NCI-H345 treated with DMSO at 0.1 percent for 48 hours (cell line): ENCODE results near the gene YBX2.
A peak's percentile ranks its signal among the peaks of the same experiment; 100 is the strongest.

Experiments
- DNase-seq: peaks from one replicate; lab custom pipeline; 2025; ENCODE audit not compliant: unreplicated experiment; lab: John Stamatoyannopoulos, UW

YBX2 gene

DNA sequence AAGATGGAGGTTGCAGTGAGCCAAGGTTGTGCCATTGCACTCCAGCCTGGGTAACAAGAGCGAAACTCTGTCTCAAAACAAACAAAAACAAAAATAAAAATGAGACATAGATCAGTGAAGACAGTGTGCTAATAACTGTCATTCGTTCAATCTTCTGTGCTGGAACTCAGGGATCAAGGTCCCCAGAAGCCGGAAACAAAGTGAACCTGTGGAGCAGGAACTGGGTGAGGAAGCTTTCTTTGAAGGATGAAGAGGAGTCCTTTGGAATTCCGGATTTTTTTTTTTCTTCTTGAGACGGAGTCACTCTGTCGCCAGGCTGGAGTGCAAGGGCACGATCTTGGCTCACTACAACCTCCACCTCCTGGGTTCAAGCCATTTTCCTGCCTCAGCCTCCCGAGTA is 15.0 kb downstream of the YBX2 start:
- no peak for DNase-seq

DNA sequence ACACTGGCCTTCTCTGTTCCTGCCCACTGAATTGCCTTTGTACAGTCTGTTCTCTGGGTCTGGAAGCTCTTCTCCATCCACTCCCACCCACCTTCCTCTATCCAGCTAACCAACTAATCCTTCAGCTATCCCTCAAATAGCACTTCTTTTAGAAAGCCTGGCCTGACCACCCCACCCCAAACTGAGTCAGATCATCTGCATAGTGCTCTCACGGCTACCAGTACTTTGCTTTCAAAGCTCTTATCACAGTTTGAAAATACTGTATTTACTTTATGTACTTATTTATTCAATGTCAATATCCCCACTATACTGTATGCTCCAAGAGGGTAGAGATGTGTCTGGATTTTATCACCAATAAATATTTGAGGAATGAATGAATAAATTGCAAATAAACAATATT is 27.7 kb downstream of the YBX2 start:
- no peak for DNase-seq

DNA sequence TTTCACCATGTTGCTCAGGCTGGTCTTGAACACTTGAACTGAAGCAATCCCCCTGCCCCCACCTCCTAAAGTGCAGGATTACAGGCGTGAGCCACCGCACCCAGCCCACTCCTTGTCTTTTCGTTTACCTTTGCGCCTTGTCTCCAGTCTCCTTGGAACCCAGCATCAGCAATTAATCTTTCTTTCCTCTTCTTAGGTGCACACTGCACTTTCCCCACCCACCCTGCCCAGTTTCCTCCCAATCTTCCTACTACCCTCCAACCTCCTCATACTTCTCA is 30.7 kb downstream of the YBX2 start:
- DNase-seq, result no peak

DNA sequence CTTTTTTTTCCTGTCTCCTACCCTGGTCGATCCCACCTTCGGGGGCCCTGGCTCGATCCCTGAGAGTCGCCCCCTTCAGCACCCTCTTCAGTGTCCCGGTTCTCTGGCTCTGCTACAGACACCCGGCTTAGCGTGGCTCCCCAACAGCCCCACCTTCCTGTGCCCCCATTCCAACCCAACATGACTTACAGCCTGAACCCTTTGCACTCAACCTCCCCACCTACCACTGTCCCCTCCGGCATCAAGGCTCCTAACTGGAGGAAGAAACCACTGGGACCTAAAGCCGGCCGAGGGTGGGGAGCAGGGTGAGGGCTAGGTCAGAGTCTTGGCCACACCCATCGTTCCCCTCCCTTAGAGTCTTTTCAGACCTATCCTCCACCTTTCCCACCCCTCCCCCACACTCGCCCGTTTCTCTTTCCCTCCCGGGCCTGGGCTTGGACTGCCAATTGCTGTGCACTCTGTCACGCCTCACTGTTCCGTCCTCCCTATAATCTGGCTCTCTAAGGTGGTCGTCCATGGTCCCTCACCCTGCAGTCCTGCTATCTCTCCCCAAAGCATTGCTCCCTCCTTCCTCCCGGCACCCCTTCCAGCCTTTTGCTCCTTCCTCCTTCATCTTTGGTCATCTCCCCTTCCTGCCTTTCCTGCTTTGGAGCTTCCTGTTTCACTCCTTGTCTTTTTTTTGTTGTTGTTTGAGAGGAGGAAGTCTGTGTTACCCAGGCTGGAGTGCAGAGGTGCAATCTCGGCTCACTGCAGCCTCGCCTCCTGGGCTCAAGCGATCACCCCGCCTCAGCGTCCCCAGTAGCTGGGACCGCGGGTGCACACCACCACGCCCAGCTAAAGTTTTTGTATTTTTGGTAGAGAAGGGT is 31.3 kb downstream of the YBX2 start:
- DNase-seq, result no peak

DNA sequence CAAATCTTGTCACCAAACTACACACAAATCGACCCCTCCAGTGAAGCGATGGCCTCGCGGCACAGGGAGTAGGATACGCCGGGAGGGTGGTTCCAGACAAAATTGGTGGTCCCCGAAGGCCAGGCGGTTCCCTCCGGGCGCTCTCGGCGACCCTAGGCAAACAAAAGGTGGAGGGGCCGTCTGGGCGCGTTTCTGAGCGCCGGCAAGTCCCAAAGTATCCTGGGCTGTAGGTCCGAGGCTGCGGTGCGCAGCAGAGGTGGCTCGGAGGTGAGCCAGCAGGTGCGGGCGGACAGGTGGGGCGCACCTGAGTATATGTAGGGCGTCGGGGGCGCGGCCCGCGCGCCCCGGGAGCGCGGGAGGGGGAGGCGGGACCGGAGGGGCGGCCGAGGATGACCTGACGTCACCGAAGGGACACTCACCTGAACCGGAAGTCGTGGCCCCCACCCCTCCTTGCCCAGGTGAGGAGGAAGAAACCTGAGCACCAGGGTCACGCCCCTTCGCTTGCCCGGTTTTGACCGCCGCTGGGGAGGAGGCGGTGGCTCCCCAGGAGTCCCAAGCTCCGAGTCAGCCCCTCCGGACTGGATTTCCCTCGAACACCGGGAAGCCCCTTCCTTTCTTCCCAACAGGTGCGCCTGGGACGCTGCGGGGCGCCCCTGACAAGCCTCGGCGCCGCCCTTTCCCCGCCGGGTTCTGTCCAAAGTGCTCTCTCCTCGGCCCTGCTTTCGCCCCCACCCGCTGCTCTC is 32.1 kb downstream of the YBX2 start, which contains the start of gene CLDN7:
CLDN7 (minus strand) TSS at position 287 of the 743 bp plus-strand sequence. CDS start 435 bp downstream, outside the sequence.
- DNase-seq, result peak; percentile 59

DNA sequence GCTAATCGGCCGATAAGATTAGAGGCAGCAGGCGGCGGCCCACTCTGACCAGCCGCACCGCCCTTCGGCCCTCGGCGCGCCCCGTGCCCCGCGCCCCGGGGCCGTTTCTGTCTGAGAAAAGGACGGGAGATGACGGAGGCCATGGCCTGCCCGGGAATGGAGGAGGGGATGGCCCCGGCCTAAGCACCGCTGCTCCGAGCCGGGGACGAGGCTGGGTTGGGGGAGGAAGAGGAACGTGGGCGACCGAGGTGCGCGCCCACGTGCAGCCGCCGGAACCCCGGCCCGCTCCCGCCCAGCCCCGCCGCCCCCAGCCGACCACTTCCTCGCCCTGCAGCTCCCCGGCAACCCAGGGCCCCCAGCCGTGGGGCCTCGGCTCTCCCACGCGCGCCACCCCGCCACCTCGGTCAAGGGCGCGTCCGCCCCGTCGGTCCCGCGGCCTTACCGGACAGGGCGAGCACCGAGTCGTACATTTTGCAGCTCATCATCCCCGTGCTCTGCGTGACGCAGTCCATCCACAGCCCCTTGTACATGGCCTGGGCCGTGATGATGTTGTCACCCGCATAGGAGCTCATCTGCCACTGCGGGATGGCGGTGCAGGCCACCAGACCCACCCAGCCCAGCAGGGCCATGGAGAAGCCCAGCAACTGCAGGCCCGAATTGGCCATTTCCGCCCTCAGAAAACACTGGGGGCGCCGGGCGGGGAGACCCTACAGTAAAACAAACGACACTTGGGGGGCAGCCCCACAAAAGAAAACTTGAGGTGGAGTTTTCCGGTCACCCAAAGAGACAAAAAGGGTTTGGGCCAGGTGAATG is 32.9 kb downstream of the YBX2 start:
- DNase-seq, result no peak

DNA sequence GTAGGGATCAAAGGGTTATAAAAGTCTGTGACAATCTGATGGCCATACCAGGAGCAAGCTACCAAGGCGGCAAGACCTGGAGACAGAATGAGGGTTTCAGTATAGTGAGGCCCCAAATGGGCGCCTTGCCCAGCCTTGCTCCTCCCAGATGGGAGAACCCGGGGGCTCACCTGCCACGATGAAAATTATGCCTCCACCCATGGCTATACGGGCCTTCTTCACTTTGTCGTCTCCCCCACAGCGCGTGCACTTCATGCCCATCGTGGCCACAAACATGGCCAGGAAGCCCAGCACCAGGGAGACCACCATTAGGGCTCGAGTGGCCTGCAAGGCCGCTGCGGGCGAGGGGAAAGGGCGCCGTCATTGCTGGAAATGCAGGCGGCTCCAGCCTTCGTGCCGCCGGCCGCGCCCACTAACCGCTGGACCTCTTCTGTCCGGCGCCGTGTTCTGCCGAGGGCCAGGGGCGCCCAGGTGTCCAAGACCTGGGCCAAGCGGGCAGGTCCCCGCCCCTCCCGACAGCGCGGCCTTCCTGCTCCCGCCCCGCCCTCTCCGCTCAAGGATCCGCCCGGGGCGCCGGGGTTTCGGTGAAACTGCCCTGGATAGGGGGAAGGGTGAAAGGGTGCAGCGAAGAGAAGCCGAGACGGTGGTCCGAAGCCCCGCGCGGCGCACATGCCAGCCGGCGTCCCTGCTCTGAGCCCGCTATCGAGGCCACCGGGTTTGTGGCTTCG is 33.6 kb downstream of the YBX2 start:
- DNase-seq, result no peak

DNA sequence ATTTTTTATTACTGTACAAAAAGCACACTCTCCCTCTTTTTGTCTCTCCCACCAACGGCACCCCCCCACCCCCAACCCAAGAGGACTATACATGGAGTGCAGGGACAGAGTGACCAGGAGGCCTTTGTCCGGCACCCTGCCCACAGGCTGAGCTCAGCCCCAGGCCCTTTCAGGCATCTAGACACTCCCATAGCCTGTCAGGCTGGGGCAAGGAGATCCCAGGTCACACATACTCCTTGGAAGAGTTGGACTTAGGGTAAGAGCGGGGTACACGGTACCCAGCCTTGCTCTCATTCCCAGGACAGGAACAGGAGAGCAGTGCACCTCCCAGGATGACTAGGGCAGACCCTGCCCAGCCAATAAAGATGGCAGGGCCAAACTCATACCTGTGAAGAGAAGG is 34.3 kb downstream of the YBX2 start:
- DNase-seq, result no peak

DNA sequence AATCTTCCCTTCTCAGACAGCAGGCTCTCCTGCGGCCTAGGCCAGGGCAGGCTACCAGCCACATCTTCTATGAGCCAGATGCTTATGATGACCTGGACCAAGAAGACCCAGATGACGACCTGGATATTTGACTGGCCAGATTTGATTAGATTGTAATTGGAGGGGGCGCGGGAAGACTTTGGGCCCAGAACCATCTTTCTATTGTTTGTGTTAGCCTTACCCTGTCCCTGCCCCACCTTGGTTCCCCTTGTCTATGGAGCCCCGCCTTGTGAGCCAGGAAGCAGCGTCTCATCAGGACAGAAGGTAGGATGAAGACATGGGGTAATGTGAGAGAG is 34.9 kb downstream of the YBX2 start:
- no peak for DNase-seq

DNA sequence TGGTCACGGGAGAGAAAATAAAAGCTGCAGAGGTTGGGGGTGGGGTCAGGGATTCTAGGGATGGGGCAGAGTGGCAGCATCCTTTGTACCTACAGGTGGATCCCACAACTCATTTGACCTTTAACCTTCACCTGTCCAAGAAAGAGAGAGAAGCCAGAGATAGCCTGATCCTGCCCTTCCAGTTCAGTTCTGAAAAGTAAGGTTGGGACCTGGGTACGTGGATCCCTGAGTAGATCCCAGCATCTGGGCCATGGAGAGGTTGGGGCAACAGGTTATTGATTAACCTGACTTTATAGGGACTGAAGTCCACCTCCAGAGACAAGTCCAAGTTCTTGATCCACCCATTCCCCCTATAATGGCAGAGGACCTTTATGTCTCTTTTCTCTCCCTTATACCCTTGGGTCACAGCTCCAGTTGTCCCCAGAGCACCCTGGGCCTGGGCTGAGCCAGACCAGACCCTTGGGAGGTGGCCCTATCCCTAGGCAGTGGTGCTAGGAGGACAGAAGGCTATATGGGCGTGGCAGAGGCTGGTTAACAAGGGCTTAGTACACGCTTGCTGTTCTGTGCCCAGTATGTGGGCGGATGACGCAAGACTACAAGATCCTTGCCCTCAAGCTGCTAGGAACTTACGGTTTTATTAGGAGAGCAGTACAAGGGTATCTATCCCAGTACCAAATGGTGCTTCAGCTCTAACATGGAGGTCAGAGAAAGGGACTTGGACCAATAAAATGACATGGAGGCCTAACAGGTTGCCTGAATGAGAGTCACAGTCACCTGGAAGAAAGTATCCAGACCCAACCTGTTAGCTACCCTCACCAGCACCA is 35.5 kb downstream of the YBX2 start:
- no peak for DNase-seq

DNA sequence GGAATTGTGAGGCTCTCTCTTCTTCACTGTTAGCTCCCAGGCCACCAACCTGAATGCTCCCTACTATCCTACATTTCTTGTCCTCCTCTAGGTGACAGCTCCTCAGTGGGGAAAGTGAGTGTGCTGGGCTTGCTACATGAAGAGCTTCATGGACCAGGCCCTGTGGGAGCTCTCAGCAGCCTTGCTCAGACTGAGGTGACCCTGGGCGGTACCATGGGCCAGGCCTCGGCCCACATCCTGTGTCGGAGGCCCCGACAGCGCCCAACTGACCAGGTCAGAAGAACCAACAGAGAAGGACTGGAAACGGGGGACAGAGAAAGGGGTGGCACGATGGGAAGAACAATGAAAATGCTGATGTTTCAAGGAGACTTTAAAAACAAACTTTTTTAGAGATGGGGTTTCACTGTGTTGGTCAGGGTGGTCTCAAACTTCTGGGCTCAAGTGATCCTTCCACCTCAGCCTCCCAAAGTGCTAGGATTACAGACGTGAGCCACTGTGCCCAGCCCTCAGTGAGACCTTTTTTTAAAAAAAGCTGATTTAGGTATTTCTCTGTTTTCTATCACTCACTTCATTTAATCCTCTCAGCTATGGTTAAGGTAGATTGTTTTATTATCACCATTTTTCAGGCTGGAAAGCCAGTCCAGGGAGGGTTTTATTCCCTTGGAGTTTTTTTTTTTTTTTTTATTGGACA is 37.5 kb downstream of the YBX2 start:
- DNase-seq, result no peak

DNA sequence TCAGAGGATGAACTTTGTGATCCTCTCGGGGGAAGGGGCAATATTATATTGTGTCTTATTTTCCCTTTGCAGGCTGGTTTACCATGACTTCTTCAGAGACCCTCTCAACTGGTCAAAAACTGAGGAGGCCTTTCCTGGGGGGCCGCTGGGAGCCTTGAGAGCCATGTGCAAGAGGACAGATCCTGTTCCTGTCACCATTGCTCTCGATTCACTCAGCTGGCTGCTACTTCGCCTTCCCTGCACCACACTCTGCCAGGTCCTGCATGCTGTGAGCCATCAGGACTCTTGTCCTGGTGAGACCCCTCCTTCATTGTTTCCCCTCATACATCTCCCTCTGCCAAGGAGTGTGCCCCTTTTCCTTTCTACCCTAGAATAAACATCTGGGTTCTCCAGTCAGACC is 39.9 kb downstream of the YBX2 start:
- DNase-seq, result no peak

DNA sequence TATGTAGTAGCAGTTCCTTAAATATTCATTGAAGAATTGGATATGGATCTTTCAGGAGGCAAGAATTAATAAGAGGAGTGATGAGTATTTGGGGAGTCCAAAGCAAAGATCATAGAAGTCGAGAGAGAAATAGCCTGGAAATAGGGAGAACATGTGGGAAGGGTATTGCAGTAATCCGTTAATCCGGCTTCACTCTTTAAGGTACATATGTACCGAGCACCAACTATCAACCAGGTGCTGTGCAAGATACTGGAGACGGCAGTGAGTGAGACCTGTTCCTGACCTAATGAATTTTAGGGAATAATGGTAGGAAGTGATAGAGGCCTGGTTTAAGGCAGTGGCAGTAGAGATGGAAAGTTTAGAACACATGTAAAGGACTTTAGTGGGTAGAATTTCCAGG is 41.4 kb downstream of the YBX2 start:
- no peak for DNase-seq

DNA sequence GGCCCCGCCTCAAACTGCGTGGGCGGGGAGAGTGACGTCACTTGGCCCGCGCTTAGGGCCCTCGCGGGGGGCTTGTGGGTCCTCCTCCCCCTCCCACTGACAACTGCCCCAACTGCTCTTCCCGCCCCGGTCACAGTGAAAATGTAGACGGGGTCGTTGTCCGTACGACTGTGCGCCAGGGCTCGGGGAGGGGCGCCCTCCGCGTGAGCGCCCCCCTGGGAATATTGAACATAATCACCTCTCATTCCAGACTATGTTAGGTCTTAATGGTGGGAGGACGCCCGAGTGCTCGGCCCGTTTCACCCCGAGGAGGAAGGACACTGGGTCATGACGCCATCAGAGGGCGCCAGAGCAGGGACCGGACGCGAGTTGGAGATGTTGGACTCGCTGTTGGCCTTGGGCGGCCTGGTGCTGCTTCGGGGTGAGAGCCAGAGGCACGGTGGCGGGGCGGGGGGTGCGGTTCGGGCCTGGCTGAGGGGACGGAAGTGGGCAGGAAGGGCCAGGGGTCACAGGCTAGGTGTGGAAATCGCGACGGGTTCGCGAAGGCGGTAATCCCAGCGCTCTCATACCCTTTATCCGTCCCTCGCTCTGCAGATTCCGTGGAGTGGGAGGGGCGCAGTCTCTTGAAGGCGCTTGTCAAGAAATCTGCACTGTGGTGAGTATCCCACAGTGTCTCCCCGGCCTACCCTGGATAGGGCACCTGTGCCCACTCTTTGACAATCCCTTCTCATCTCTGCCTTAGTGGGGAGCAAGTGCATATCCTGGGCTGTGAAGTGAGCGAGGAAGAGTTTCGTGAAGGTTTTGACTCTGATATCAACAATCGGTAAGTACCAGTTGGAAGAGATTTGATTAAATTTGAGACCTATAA is 42.0 kb downstream of the YBX2 start, which contains the start of gene ELP5:
ELP5 (plus strand) TSS at position 40 of the 868 bp plus-strand sequence; CDS start at position 376, 336 bp downstream.
- no peak for DNase-seq

DNA sequence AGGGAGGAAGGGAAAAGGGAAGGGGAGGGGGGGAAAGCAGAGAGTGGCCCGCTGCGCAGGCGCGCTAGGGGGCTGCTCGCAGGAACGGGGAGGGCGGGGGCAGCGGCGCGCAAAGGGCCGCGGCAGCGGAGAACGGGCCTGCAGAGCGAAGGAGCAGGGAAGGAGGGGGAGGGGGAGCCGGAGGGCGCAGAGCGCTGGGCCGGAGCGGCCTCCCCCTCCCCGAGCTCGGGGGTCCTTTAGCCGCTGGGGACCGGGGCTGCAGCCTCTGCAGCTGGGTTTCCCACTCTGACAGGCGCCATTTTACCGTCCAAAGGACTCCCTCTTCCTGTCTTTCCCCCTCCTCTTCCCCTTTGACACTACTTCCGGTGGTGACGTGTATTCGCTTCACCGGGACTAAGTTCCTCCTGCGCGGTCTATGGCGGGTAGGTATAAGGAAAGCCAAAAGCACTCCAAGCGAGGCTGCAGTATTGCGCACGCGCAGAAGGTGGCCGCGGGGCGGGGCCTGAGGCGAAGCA is 42.7 kb downstream of the YBX2 start, which contains the start of gene CTDNEP1:
CTDNEP1 (minus strand) TSS at position 74 of the 515 bp plus-strand sequence. CDS start 438 bp downstream, outside the sequence.
- DNase-seq, result peak; percentile 88

DNA sequence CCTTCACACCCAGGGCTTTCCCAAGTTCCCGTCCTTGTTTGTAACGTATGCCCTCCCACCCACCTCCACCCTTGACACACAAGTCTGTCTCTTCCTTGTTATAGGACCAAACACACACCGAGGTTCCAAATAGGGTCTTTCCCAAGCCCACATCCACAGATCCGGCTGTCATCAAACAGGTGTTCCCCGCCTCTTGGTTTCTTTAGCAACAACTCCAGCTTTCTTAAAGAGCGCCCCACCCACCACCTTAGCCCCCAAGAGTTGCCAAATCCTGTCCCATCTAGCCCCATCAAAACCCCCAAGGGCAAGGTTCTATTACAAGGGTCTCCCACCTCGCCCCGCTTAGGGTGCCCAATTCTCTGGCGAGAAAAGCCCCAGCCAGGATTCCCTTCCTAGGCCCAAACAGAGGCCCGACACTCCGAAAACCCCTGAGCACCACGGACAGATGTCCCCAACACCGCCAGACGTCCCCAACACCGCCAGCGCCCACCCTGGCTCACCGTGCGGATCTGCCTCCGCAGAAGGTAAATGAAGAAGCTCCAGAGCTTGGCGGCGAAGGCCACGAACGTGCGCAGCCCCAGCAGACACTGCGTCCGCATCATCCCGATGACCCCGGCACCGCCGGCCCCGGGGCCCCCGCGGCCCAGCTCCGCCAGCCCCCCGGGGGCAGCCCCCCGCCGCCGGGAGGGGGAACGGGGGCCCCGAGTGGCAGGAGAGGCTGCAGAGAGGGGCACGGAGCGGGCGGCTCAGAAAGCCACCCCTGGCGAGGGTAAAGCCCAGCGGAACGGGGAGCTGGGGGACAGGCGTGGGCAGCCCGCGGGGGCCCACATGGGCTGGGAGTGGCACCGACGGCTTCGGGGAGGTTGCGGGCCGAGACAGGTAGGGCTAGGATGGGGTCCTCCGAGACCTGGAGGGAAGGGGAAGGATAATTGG is 43.5 kb downstream of the YBX2 start:
- no peak for DNase-seq

DNA sequence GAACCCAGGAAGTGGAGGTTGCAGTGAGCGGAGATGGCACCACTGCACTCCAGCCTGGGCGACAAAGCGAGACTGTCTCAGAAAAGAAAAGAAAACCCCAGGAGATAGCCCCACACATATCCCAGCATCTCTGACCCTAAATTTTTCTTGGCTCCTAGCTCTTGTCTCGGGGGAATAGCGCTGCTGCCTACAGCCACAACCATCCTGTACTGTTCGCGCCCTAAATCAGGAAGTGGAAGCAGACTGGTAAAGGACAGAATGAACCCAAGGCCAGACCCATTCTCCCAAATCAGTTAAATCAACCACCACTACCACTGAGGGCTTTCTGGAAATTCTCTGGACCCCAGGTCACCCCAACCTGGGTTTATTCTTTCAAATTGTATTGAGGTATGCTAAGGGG is 44.6 kb downstream of the YBX2 start:
- DNase-seq, result no peak
